HG02759 (cell line): ENCODE measurements around the gene WNT7B.
A peak's percentile ranks its signal among the peaks of the same experiment; 100 is the strongest.

ENCODE experiments used
- ATAC-seq: cut with Tn5 transposase; IDR thresholded peaks from one replicate; pipeline ENCODE4 v1.9.1; 2021; ENCODE audit warnings: mild to moderate bottlenecking, moderate library complexity; ENCODE audit not compliant: unreplicated experiment

Gene WNT7B

GRCh38 chr22:45977003-45977411 is at the start of gene WNT7B:
WNT7B (minus strand) TSS chr22:45977162; CDS start chr22:45976754, 408 bp downstream.
- no peak for ATAC-seq

- no peak for ATAC-seq
Observed at GRCh38 chr22:46025973-46026898, 49.3 kb upstream of the WNT7B start.

GRCh38 chr22:46025225-46025972 is 48.4 kb upstream of the WNT7B start:
- no peak for ATAC-seq

- ATAC-seq = no peak
Observed at GRCh38 chr22:46024136-46024840, 47.3 kb upstream of the WNT7B start.

- ATAC-seq = no peak
Observed at GRCh38 chr22:46023558-46023981, 46.6 kb upstream of the WNT7B start.

- no peak for ATAC-seq
Observed at GRCh38 chr22:46022881-46023512, 46.0 kb upstream of the WNT7B start.

- ATAC-seq = no peak
Observed at GRCh38 chr22:46021577-46021976, 44.6 kb upstream of the WNT7B start.

- ATAC-seq = no peak
Observed at GRCh38 chr22:46019351-46019750, 42.4 kb upstream of the WNT7B start.

- no peak for ATAC-seq
Observed at GRCh38 chr22:46018859-46019258, 41.9 kb upstream of the WNT7B start.

- ATAC-seq = no peak
Observed at GRCh38 chr22:46017166-46017565, 40.2 kb upstream of the WNT7B start.

- ATAC-seq = peak; percentile 89
Observed at GRCh38 chr22:46013460-46014416, 36.8 kb upstream of the WNT7B start.

- no peak for ATAC-seq
Observed at GRCh38 chr22:46012881-46013281, 35.9 kb upstream of the WNT7B start.

GRCh38 chr22:46012182-46012880 is 35.4 kb upstream of the WNT7B start:
- ATAC-seq = no peak

- ATAC-seq = no peak
Observed at GRCh38 chr22:46011627-46012181, 34.7 kb upstream of the WNT7B start.

GRCh38 chr22:46010951-46011626 is 34.1 kb upstream of the WNT7B start:
- no peak for ATAC-seq

GRCh38 chr22:46010207-46010867 is 33.4 kb upstream of the WNT7B start:
- ATAC-seq = no peak

GRCh38 chr22:46009730-46010129 is 32.8 kb upstream of the WNT7B start:
- ATAC-seq = no peak
